GM12874 (cell line): ENCODE data around the gene LRRC3.

ENCODE experiments used
- CTCF ChIP-seq: IDR thresholded peaks from 2 replicates; pipeline ENCODE4 v1.5.1; 2011; ENCODE audit warnings: low read depth, mild to moderate bottlenecking, control low read depth, low read length, moderate library complexity; ENCODE audit not compliant: insufficient read depth

The LRRC3 gene

GRCh38 chr21:44425895-44426662, 29.2 kb upstream of the LRRC3 start:
- TF ChIP-seq CTCF, result no peak

GRCh38 chr21:44426663-44427191, 28.6 kb upstream of the LRRC3 start:
- no peak for TF ChIP-seq CTCF

- no peak for TF ChIP-seq CTCF
Observed at GRCh38 chr21:44427241-44428120, 27.8 kb upstream of the LRRC3 start.

GRCh38 chr21:44428281-44428960, 26.9 kb upstream of the LRRC3 start:
- no peak for TF ChIP-seq CTCF

- no peak for TF ChIP-seq CTCF
Observed at GRCh38 chr21:44429894-44430293, 25.4 kb upstream of the LRRC3 start.

- TF ChIP-seq CTCF, result no peak
Observed at GRCh38 chr21:44431300-44431699, 24.0 kb upstream of the LRRC3 start.
